ENCODE results near the gene ZNF506. TPM values are rescaled to one million over a fixed set of nuclear protein-coding genes. Genes with fewer than 3 reads are reported as not detected.

The ZNF506 gene
- total RNA-seq, 1 experiment from 2014 or later: 3.0 TPM

GRCh38 chr19:19749908-19750841 lies 71.4 kb downstream of the ZNF506 start:
- DNase-seq: no peak
- H4K5ac ChIP-seq (ENCODE audit: insufficient read length, low read depth, low read length): no peak overlapping the region
- H3K4me3 Mint-ChIP-seq: no peak overlapping the region
- WGBS (ENCODE audit: extremely low coverage, insufficient read length, low lambda C conversion rate): no CpG with 5 or more reads among the region's 17 CpGs
- no peak overlapping the region for H4K8ac ChIP-seq (replicated peaks; ENCODE audit: insufficient read length, low read depth, low read length)
- H3K9ac ChIP-seq (ENCODE audit: extremely low read depth, insufficient read length, low read length): no peak overlapping the region
- H3K23ac ChIP-seq (ENCODE audit: insufficient read length, low read depth, low read length): no peak overlapping the region
- H4K91ac ChIP-seq (ENCODE audit: insufficient read length, low read depth, low read length): no peak overlapping the region
- H3K4me1 ChIP-seq (ENCODE audit: insufficient read depth, low read length): no peaks in the 10 kb centered on the region
- H3K79me1 ChIP-seq (ENCODE audit: insufficient read depth, low read depth, low read length, poor library complexity, severe bottlenecking): no peaks in the 10 kb centered on the region
- H3K4ac ChIP-seq (ENCODE audit: low read depth, low read length): no peak overlapping the region
- H2BK5ac ChIP-seq (ENCODE audit: insufficient read length, low read length): no peak overlapping the region
- no peaks in the 10 kb centered on the region for H3K79me2 ChIP-seq (ENCODE audit: insufficient read depth, low read length)
- H3T11ph ChIP-seq (ENCODE audit: low read length): no peak overlapping the region
- no peaks in the 10 kb centered on the region for H3K23me2 ChIP-seq (ENCODE audit: insufficient read length, low read depth, low read length, poor library complexity, severe bottlenecking)
- TF ChIP-seq, protein P1, sequence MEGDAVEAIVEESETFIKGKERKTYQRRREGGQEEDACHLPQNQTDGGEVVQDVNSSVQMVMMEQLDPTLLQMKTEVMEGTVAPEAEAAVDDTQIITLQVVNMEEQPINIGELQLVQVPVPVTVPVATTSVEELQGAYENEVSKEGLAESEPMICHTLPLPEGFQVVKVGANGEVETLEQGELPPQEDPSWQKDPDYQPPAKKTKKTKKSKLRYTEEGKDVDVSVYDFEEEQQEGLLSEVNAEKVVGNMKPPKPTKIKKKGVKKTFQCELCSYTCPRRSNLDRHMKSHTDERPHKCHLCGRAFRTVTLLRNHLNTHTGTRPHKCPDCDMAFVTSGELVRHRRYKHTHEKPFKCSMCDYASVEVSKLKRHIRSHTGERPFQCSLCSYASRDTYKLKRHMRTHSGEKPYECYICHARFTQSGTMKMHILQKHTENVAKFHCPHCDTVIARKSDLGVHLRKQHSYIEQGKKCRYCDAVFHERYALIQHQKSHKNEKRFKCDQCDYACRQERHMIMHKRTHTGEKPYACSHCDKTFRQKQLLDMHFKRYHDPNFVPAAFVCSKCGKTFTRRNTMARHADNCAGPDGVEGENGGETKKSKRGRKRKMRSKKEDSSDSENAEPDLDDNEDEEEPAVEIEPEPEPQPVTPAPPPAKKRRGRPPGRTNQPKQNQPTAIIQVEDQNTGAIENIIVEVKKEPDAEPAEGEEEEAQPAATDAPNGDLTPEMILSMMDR (conservative IDR thresholded peaks at IDR 0.05): no peak
- peaks cover 0 to 4% (median 2%) of the 10 kb centered on the region in 3 experiments; a peak in 3 of 7 replicates for H3K36me3 Mint-ChIP-seq (ENCODE audit: insufficient read depth in 1 of 3, low read depth in 3 of 3)
- H3K18ac ChIP-seq (ENCODE audit: insufficient read length, low read depth, low read length): no peak overlapping the region
- no peak overlapping the region for H2BK120ac ChIP-seq (ENCODE audit: low read depth, low read length, poor library complexity, severe bottlenecking)
- H4K20me1 ChIP-seq (ENCODE audit: control insufficient read depth, insufficient read depth, insufficient read length): peaks cover 2% of the 10 kb centered on the region
- H3K27ac ChIP-seq (ENCODE audit: insufficient read length, low read depth, low read length): no peak overlapping the region
- no peak overlapping the region for H2AFZ ChIP-seq (ENCODE audit: low read length)
- H3K27ac Mint-ChIP-seq: no peak overlapping the region
- no peak overlapping the region for H2BK15ac ChIP-seq (ENCODE audit: low read depth, low read length)
- no peaks in the 10 kb centered on the region for H3K27me3 ChIP-seq (ENCODE audit: insufficient read depth, low read length)
- no peaks in the 10 kb centered on the region for H3K4me1 Mint-ChIP-seq
- H3K4me2 ChIP-seq (ENCODE audit: insufficient read depth, insufficient read length, low read length): no peak overlapping the region
- no peak overlapping the region for H3K56ac ChIP-seq (ENCODE audit: insufficient read length, low read depth, low read length)
- no peak overlapping the region for H2BK20ac ChIP-seq (ENCODE audit: low read depth, low read length, poor library complexity, severe bottlenecking)
- no peak overlapping the region for H3K14ac ChIP-seq (ENCODE audit: insufficient read depth, low read length)
- H3K9me3 Mint-ChIP-seq: peaks cover 25 to 47% of the 10 kb centered on the region in 2 experiments
- H2BK12ac ChIP-seq (ENCODE audit: insufficient read length, low read depth, low read length): no peak overlapping the region
- H2AK5ac ChIP-seq (ENCODE audit: insufficient read length, low read length): no peak overlapping the region
- H3K27me3 Mint-ChIP-seq (ENCODE audit: low read depth): peaks cover 15% of the 10 kb centered on the region
- no peaks in the 10 kb centered on the region for H3K9me3 ChIP-seq (ENCODE audit: control insufficient read depth, low read depth, low read length)
